ENCODE results near the gene LRMDA. TPM values are rescaled to one million over a fixed set of nuclear protein-coding genes. Genes with fewer than 3 reads are reported as not detected.

LRMDA gene
- polyA plus RNA-seq, 2 of the 4 experiments (the other 2 are of a cell fraction), result 4.6 to 5.2 TPM

- no peak for DNase-seq (ENCODE audit: low read depth in 1 of 2, low spot score in 1 of 2)
- Histone ChIP-seq H3K4me2 (no peak overlapping the region), H3K27ac (no peak overlapping the region), H3K4me3 (no peak overlapping the region), H3K9me3 (no peaks in the 10 kb centered on the region), H3K4me1 (no peaks in the 10 kb centered on the region)
- TF ChIP-seq BHLHE40 (IDR thresholded peaks at IDR 0.05; ENCODE audit: low read depth, low read length), result no peak
- ChIA-PET POLR2A (no interaction called here), CTCF (no interaction called here)
- 74% methylated on average over 2 of the region's 2 CpGs for WGBS (ENCODE audit: missing lambda C conversion rate)
- FAIRE-seq, result no peak
- no peak for ATAC-seq
Measured at GRCh38 chr10:76192151-76192550, 760.7 kb downstream of the LRMDA start.

- no peak for TF ChIP-seq FOSL2 (IDR thresholded peaks at IDR 0.05)
- TF ChIP-seq FOSL2 (CRISPR knock-in tag; IDR thresholded peaks at IDR 0.05), result no peak
- no peak for TF ChIP-seq USF2 (IDR thresholded peaks at IDR 0.05)
- no peak for TF ChIP-seq POLR2A (IDR thresholded peaks at IDR 0.05; ENCODE audit: low read length)
- no peak for TF ChIP-seq RNF2 (IDR thresholded peaks at IDR 0.05; ENCODE audit: borderline replicate concordance, low read depth)
- no peak for TF ChIP-seq ZFP36 (IDR thresholded peaks at IDR 0.05; ENCODE audit: borderline replicate concordance, partially characterized antibody)
- TF ChIP-seq SMC3 (IDR thresholded peaks at IDR 0.05), result no peak
- Histone ChIP-seq H3K4me3 (no peak overlapping the region), H3K27ac (no peak overlapping the region), H3K4me1 (no peaks in the 10 kb centered on the region), H3K4me2 (no peak overlapping the region), H3K9me3 (no peaks in the 10 kb centered on the region)
- DNase-seq (ENCODE audit: low read depth in 1 of 2, low spot score in 1 of 2) (no peak), FAIRE-seq (no peak), ATAC-seq (no peak)
- ChIA-PET CTCF (no interaction called here), POLR2A (no interaction called here)
- 54% methylated on average over 7 of the region's 7 CpGs for WGBS (ENCODE audit: missing lambda C conversion rate)
Measured at GRCh38 chr10:76192694-76193320, 761.4 kb downstream of the LRMDA start.

GRCh38 chr10:76195654-76196390 is 764.4 kb downstream of the LRMDA start:
- H3K4me1 ChIP-seq, result no peaks in the 10 kb centered on the region
- H3K9me3 ChIP-seq, result no peaks in the 10 kb centered on the region
- ChIA-PET CTCF (interaction anchor here (1.3 kb wide), 1 partner anchor 352 kb away, joined by 5 read pairs; no protein-coding TSS in a partner anchor), POLR2A (no interaction called here)
- TF ChIP-seq ZC3H11A (IDR thresholded peaks at IDR 0.05) (no peak), MAX (IDR thresholded peaks at IDR 0.05) (no peak), FOSL2 (IDR thresholded peaks at IDR 0.05) (no peak), FOSL2 (CRISPR knock-in tag; IDR thresholded peaks at IDR 0.05) (no peak), FOXS1 (CRISPR knock-in tag; IDR thresholded peaks at IDR 0.05) (no peak)
- no peak for FAIRE-seq
- H3K4me2 ChIP-seq, result no peak overlapping the region
- no peak overlapping the region for H3K4me3 ChIP-seq
- 33% methylated on average over 3 of the region's 3 CpGs for WGBS (ENCODE audit: missing lambda C conversion rate)
- ATAC-seq, result no peak
- DNase-seq (ENCODE audit: low read depth in 1 of 2, low spot score in 1 of 2), result no peak
- H3K27ac ChIP-seq, result no peak overlapping the region

- FAIRE-seq, result no peak
- POLR2A ChIA-PET, result no interaction called here
Measured at GRCh38 chr10:76197293-76197692, 765.9 kb downstream of the LRMDA start.

More at GRCh38 chr10:76197293-76197692, 765.9 kb downstream of the LRMDA start:
- H3K9me3 ChIP-seq, result no peaks in the 10 kb centered on the region
- DNase-seq (ENCODE audit: low read depth in 1 of 2, low spot score in 1 of 2) (no peak), ATAC-seq (no peak)
- H3K4me3 ChIP-seq, result no peak overlapping the region
- CTCF ChIA-PET, result interaction anchor here (0.6 kb wide), 1 partner anchor 28 kb away, joined by 3 read pairs; no protein-coding TSS in a partner anchor
- no peaks in the 10 kb centered on the region for H3K4me1 ChIP-seq
- no peak for TF ChIP-seq HDAC2 (IDR thresholded peaks at IDR 0.05)
- no peak for TF ChIP-seq ATOH8 (CRISPR knock-in tag; IDR thresholded peaks at IDR 0.05; ENCODE audit: low read depth)
- no peak for TF ChIP-seq MAX (IDR thresholded peaks at IDR 0.05)
- TF ChIP-seq HES2 (IDR thresholded peaks at IDR 0.05), result no peak
- TF ChIP-seq HEYL (CRISPR knock-in tag; IDR thresholded peaks at IDR 0.05), result no peak
- TF ChIP-seq NFE2L2 (conservative IDR thresholded peaks at IDR 0.05; ENCODE audit: low read length), result no peak
- no peak for TF ChIP-seq JUNB (IDR thresholded peaks at IDR 0.05)
- no peak for TF ChIP-seq HOXB5 (CRISPR knock-in tag; IDR thresholded peaks at IDR 0.05)
- TF ChIP-seq ZC3H11A (IDR thresholded peaks at IDR 0.05), result no peak
- no peak for TF ChIP-seq TFCP2L1 (CRISPR knock-in tag; IDR thresholded peaks at IDR 0.05)
- no peak for TF ChIP-seq E2F6 (IDR thresholded peaks at IDR 0.05; ENCODE audit: borderline replicate concordance, low read depth)
- TF ChIP-seq CBX8 (IDR thresholded peaks at IDR 0.05), result no peak
- TF ChIP-seq MAFK (IDR thresholded peaks at IDR 0.05; ENCODE audit: partially characterized antibody), result no peak
- TF ChIP-seq EP300 (IDR thresholded peaks at IDR 0.05), result no peak
- H3K4me2 ChIP-seq, result no peak overlapping the region
- no peak overlapping the region for H3K27ac ChIP-seq
- WGBS (ENCODE audit: missing lambda C conversion rate), result 37% methylated on average over 4 of the region's 4 CpGs

Data from A549 (cell line).